DND-41 (cell line): ENCODE measurements around the gene PRKCD.

Experiments used
- ATAC-seq: fragments of 200-7000 bp; cut with Tn5 transposase; 3 replicates; pipeline ENCODE4 v1.9.1; 2021; ENCODE audit warnings: low read depth; ENCODE audit not compliant: insufficient read depth
- DNase-seq: peaks from one replicate; pipeline ENCODE4 v3.0.0-alpha.2; 2020
- H2AFZ ChIP-seq: 2 replicates; pipeline ENCODE4 v1.6.0; 2012; ENCODE audit warnings: low read depth, low read length
- H3K27ac ChIP-seq: 2 replicates; pipeline ENCODE4 v1.5.1; 2012; ENCODE audit warnings: low read length, inconsistent platforms
- H3K27me3 ChIP-seq: fragments of 200-600 bp; sonication (generic); 2 replicates; pipeline ENCODE4 v1.6.0; 2012; ENCODE audit warnings: low read length, mild to moderate bottlenecking, inconsistent platforms; ENCODE audit not compliant: insufficient read depth, poor library complexity
- H3K36me3 ChIP-seq: 2 replicates; pipeline ENCODE4 v1.5.1; 2012; ENCODE audit warnings: low read length, inconsistent platforms; ENCODE audit not compliant: insufficient read depth
- H3K4me1 ChIP-seq: 2 replicates; pipeline ENCODE4 v1.5.1; 2012; ENCODE audit warnings: mild to moderate bottlenecking, low read length; ENCODE audit not compliant: insufficient read depth
- H3K4me2 ChIP-seq: 2 replicates; pipeline ENCODE4 v1.6.0; 2012; ENCODE audit warnings: mild to moderate bottlenecking, moderate library complexity, low read length, inconsistent platforms; ENCODE audit not compliant: insufficient read depth
- H3K4me3 ChIP-seq, 2 experiments: fragments of 200-600 bp in 1 of 2; shearing (Covaris generic) in 1 of 2; 2 replicates each; pipeline ENCODE4 v1.5.1; 2012 to 2016; ENCODE audit warnings: inconsistent platforms in 2 of 2, low read length in 2 of 2, mild to moderate bottlenecking in 2 of 2, low read depth in 1 of 2, moderate library complexity in 1 of 2
- H3K79me2 ChIP-seq: 2 replicates; pipeline ENCODE4 v1.6.0; 2012; ENCODE audit warnings: low read length, inconsistent platforms; ENCODE audit not compliant: insufficient read depth
- H3K9ac ChIP-seq: 2 replicates; pipeline ENCODE4 v1.6.0; 2012; ENCODE audit warnings: low read depth, mild to moderate bottlenecking, inconsistent platforms, low read length, moderate library complexity
- H3K9me3 ChIP-seq: 2 replicates; pipeline ENCODE4 v1.5.1; 2012; ENCODE audit warnings: low read length, moderate library complexity, mild to moderate bottlenecking, inconsistent platforms; ENCODE audit not compliant: insufficient read depth, severe bottlenecking
- H4K20me1 ChIP-seq: 2 replicates; pipeline ENCODE4 v1.6.0; 2012; ENCODE audit warnings: low read length; ENCODE audit not compliant: insufficient read depth
- CTCF ChIP-seq: IDR thresholded peaks from 2 replicates; pipeline ENCODE4 v1.5.1; 2012; ENCODE audit warnings: borderline replicate concordance, low read length, moderate library complexity, mild to moderate bottlenecking; ENCODE audit not compliant: poor library complexity, severe bottlenecking; ENCODE audit errors: extremely low read depth
- EZH2 ChIP-seq: IDR thresholded peaks from 3 replicates; pipeline ENCODE4 v1.6.1; 2012; ENCODE audit warnings: borderline replicate concordance, low read depth, mild to moderate bottlenecking, moderate library complexity, low read length, inconsistent platforms; ENCODE audit not compliant: severe bottlenecking

Gene PRKCD

DNA sequence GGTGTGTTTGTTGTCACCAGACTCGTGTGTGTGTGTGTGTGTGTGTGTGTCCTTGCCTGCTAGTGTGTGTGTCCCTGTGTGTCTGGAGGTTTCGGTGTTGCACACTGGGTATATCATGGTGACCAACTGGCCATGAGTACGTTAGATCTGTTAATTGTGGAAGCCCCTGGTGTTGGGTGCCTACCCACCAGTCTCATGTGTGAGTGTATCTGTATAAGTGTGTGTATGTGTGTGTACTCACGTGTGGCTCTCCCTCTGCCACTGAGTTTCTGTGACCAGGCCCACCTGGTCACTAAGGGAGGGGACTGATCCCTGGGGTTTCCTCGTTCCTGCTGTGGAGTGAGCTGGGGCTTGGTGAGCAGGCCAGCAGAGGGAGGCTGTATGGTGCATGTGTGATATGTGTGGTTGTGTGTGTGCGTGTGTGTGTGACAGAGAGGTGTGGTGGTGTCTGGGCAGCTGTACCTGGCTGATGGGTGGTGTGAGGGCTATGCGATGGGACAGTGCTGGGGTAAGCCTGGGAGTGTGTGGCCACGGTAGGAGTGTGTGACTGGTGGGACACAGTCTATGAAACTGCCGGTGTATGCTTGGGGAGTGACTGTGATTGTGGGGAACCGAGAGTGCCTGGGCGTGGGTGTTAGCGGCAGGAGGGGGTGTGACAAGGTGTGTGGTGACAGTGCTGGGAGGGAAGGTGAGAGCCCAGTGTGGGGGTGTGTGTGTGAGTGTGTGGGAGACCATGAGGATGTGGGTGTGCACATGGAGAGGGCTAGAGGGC is 1.8 kb downstream of the PRKCD start:
- H3K4me1 ChIP-seq: no peaks in the 10 kb centered on the region
- no peak overlapping the region for H3K27ac ChIP-seq
- H3K9ac ChIP-seq: no peak overlapping the region
- no peaks in the 10 kb centered on the region for H3K79me2 ChIP-seq
- TF ChIP-seq EZH2 (no peak), CTCF (no peak)
- H3K9me3 ChIP-seq: no peaks in the 10 kb centered on the region
- no peaks in the 10 kb centered on the region for H4K20me1 ChIP-seq
- no peak overlapping the region for H2AFZ ChIP-seq
- H3K4me2 ChIP-seq: no peak overlapping the region
- H3K4me3 ChIP-seq: no peak overlapping the region
- no peaks in the 10 kb centered on the region for H3K27me3 ChIP-seq
- no peak for ATAC-seq
- no peak for DNase-seq
- H3K36me3 ChIP-seq: no peaks in the 10 kb centered on the region

DNA sequence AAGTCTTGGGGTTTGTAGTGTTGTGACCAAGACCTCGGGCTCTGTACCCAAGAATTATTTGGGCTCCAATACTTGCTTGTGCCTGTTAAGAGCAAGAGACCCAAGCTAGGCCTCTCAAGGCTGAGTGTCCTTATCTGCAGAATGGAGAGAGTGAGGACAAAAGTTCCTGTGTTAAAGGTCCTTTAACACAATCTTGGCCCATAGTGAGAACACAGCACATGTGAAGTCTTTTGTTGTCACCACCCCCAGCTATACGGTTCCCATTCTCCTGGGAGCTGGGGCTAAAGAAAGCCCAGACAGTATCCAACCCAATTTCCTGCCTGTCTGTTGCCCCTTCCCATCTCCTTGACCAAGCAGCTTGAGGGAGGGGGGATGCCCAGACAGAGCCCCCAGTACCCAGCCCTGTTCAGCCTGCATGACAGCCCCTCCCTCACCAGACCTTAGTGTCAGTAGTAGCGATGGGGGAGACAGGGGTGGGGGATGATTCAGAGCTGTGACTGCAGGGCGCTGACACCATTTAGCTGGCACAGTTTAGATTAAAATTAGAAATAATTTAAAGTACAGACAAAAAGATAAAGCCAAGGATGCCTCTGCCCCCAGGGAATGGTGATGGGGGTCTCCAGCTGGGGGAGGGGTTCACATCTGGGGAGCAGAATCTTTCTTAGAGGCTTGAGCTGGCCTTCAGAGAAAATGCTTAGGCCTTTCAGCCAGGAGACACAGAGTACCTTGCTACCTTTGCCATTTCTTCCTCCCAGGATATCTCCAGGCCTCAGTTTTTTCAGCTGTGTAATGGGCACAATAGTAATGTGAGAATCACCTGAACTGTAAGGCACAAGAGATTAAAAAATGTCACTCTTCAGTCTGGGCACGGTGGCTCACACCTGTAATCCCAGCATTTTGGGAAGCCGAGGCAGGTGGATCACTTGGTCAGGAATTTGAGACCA is 2.7 kb downstream of the PRKCD start:
- ATAC-seq (no peak), DNase-seq (no peak)
- no peaks in the 10 kb centered on the region for H3K79me2 ChIP-seq
- no peak overlapping the region for H3K9ac ChIP-seq
- H4K20me1 ChIP-seq: no peaks in the 10 kb centered on the region
- H3K9me3 ChIP-seq: no peaks in the 10 kb centered on the region
- no peak overlapping the region for H3K4me2 ChIP-seq
- H3K4me3 ChIP-seq: no peak overlapping the region
- H3K36me3 ChIP-seq: no peaks in the 10 kb centered on the region
- TF ChIP-seq CTCF: no peak
- TF ChIP-seq EZH2: no peak
- no peak overlapping the region for H2AFZ ChIP-seq
- H3K27me3 ChIP-seq: no peaks in the 10 kb centered on the region
- H3K27ac ChIP-seq: no peak overlapping the region
- no peaks in the 10 kb centered on the region for H3K4me1 ChIP-seq

GRCh38 chr3:53164911-53165310 is 3.9 kb downstream of the PRKCD start:
- H3K79me2 ChIP-seq: no peaks in the 10 kb centered on the region
- no peak overlapping the region for H3K4me3 ChIP-seq
- DNase-seq (no peak), ATAC-seq (no peak)
- H3K9ac ChIP-seq: no peak overlapping the region
- no peak overlapping the region for H2AFZ ChIP-seq
- no peaks in the 10 kb centered on the region for H3K9me3 ChIP-seq
- TF ChIP-seq CTCF: no peak
- no peak for TF ChIP-seq EZH2
- no peak overlapping the region for H3K4me2 ChIP-seq
- H3K36me3 ChIP-seq: no peaks in the 10 kb centered on the region
- no peaks in the 10 kb centered on the region for H3K4me1 ChIP-seq
- no peaks in the 10 kb centered on the region for H4K20me1 ChIP-seq
- no peak overlapping the region for H3K27ac ChIP-seq
- no peaks in the 10 kb centered on the region for H3K27me3 ChIP-seq
